GM19328 (cell line): Measurements from ENCODE around the gene MCCC2.
"Not testable (repeated sequence)": the region's sequence is repeated elsewhere in the genome, so short reads cannot be mapped to it uniquely, and the experiment has no call there.

ENCODE experiments used
- ATAC-seq: cut with Tn5 transposase; IDR thresholded peaks from one replicate; pipeline ENCODE4 v1.9.1; 2021; ENCODE audit warnings: mild to moderate bottlenecking, moderate library complexity; ENCODE audit not compliant: unreplicated experiment

The MCCC2 gene

DNA sequence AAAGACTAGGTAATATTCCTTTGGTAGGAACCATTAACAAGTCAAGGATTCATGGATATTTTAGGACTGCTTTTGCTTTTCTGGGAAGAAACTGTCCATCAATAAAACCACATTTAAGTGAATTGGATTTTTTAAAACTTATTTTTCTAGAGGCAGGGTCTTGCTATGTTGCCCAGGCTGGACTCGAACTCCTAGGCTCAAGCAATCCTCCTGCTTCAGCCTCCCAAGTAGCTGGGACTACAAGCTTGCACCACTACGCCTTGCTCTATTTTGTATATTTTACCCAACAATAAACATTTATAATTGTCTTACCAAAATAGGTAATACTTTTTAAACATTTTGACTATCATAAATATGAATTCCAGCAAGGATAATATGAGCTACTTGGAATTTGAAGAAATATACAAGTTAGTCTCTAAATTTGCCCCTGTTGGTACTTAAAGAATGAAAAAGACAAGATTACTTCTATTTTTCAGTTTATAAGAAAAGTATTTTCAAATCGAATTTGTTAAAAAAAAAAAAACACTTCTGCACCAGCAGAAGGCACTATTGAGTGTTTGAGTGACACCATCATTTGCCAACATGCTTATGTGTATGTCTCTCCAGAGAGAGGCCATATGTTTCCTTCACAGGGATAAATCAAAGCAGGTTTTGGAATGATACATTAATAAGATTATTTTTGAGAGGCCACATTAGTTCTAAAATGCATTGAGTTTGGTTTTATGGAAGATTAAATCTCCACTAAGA is 71.9 kb downstream of the MCCC2 start:
- ATAC-seq, result no peak

DNA sequence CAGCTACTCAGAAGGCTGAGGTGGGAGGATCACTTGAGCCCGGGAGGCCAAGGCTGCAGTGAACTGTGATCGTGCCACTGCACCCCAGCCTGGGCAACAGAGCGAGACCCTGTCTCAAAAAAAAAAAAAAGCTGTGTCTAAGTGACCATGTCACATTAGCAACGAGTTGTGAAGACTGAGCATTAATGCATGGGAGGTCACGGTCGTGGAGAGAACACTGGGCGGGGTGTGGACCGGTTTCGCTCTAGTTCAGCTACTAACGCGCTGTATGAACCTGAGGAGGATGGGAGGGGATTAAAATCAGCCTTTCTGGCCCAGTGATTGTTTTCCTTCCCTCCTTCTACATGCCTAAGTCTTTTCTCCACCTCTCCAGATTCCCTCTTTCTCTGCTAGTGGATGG is 75.2 kb downstream of the MCCC2 start:
- no peak for ATAC-seq

DNA sequence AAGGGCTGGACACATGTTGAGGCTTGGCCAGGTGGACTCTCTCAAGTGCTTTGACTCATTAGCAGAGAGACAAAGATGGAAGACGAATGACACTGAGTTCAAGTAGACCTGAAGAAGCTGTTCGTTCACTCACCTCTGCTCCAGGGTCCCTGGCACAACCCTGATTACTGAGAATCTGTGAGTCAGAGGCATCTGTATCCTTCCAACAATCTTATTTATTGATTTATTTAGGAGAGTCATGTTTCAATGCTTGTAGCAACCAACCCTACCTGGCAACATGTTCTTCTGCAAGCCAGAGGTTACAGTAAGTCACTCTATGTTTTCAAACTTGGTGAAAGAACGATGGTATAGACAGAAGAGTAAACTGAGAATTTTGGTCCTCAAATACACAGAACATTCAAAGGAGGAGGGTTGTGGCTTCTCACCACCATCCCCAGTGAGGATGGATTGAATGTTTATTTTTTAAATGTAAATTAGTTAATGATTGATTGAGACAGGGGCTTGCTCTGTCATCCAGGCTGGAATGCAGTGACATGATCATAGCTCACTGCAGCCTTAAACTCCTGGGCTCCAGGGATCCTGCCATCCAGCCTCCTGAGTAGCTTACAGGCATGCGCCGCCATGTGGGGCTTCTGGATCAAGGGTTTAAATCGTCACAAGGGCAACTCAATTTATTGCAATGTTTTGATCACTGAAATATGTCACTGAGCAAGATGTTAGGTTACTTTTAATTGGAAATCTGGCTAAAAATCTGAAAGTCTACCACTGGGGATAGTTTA is 76.2 kb downstream of the MCCC2 start:
- ATAC-seq, result no peak

DNA sequence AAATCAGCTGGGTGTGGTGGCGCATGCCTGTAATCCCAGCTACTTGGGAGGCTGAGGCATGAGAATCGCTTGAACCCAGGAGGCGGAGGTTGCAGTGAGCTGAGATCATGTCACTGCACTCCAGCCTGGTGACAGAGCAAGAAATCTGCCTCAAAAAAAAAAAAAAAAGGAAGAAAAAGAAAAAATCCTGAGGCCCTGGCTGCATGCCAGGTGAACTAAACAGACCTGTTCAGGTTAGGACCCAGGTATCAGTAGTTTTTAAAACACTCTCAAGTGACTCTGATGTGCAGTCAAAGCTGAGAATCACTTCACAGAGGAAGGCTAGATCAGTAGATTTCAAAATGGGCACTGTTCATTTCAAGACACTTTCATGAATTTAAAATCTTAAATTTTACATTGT is 77.5 kb downstream of the MCCC2 start:
- ATAC-seq, result not testable (repeated sequence)

DNA sequence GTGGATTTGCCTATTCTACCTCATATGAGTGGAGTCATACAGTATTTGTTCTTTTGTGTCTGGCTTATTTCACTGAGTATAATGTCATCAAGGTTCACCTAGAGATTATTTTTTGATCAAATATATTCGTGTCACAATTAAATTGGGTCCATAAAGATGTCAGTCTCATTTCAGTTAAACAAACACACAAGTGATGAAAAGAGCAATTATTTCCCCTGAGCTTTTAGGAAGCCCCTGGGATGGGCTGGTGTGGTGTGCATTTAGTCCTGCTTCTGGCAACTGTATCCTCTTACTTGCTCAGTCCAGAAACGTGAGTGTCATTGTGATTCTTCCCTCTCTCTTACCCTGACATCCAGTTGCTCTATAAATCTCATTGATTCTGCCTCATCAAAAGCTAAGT is 79.2 kb downstream of the MCCC2 start:
- ATAC-seq, result no peak

DNA sequence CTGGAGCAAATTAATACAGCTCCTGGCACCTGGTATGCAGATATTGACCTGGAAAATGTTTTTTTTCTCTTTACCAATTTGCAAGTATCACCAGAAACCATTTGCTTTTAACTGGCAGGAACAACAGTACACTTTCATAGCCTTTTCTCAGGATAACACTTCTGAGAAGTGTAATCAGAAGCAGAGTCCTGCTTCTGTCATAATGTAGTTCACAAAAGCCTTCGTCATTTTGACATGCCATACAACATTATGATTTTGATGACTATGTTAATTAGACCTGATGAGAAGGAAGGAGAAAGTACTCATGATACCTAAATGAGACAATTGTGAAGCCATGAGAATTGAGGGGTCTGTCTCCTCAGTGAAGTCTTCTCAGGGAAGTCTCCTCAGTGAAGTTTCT is 90.8 kb downstream of the MCCC2 start:
- no peak for ATAC-seq

DNA sequence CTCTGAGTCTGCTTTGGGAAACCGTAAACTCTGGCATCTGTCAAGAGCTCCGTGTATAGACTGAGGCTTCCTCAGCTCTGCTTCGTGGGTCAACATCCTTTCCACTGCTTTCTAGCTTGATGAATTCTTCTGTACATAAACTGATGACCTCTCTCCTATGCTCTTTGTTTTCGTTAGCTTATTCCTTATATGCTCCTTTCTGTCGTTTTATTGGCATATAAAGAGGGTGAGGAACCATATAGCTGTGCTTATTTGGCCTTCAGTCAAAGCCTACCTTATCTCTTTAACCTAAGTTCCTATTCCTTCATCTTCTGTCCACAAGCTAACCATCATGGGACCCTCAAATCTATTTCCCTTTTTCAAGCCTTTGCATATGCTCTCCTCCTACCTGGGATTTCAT is 92.6 kb downstream of the MCCC2 start:
- no peak for ATAC-seq

DNA sequence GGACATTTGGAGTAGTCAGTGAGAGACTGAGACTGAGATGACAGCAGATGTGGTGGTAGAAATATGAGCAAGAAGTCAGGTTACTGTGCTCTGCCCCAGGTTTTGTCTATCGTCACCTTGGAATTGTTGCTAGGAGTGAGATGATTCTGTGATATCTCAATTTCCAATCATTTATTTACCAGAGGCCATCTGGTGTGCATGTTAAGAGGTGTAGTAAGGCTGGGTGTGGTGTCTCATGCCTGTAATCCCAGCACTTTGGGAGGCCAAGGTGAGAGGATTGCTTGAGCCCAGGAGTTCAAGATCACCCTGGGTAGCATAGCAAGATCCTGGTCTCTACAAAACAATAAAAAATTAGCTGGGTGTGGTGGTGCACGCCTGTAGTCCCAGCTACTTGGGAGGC is 93.4 kb downstream of the MCCC2 start:
- no peak for ATAC-seq

DNA sequence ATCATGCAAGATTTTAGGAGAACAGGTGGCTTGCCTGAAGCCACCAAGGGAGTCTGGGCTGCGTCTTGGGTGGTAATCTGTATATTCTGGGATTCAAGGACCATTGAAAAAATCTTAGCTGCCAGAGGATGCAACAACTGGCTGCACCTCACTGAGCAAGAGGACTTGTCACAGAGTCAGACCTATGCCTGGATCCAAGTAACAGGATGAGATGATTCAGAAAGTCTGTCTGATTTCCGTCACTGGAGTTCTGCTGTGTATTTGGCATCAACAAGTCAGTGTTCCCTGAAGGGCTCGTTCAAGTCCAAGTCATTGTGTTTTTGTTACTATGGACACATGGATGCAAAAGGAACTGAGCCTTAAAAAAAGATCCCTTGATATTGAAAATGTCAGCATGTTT is 94.2 kb downstream of the MCCC2 start:
- ATAC-seq, result no peak

DNA sequence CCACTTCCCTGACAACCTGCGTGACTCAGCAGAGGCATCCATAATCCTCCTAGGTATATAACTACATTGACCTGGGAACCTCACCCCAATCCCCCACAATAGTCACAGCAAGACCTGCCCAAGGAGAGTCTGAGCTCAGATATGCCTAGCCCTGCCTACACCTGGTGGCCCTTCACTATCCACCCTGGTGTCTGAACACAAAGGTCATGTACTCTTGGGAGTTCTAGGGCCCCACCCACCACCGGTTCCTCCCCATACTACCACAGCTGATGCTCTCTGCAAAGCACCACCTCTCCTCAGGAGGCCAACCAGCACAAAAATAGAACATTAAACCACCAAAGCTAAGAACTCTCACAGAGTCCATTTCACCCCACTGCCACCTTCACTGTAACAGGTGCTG is 97.2 kb downstream of the MCCC2 start:
- ATAC-seq, result no peak

DNA sequence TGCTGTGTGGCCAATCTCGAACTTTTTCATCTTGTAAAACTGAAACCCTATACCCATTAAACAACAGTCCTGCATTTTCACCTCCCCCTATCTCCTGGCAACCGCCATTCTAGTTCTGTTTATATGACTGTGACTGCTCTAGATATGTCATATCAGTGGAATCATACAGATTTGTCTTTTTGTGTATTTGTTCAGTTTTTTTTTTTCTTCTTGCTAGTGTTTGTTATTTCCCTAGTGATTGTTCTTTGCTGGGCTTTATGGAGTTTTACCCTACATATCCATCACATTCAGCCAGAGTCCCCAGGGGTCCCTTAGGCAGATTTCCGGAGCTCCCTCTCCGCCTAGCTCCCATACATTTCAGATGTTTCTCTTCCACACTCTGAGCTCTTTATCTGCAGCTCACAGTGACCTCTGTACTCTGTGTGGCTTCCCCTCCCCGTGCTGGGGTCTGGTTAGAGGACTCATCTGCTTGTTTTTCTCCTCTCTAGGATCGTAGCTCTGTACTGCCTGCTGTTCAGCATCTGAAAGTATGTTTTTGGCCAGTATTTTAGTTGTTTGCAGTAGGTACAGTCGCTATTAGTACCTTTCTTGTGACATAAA is 106.8 kb downstream of the MCCC2 start:
- no peak for ATAC-seq

DNA sequence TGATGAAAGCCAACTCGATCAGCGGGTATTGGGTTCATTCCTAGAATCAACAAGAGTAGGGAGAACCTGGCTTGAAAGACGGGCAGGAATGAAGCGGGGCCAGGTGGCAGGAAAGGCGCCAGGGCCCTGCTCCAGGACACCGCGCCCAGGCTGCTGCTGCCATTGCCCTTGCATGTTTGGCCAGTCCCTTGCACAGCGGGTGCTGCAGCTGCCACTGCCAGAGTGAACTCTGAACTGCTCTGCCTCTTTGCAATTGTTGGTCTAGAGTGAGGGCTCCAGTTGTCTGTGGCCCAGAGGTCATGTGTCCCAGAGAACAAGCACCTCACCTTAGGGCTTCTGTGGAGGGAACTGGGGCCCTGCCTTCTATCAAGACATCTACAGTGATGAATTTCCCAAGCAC is 107.9 kb downstream of the MCCC2 start:
- ATAC-seq, result no peak

DNA sequence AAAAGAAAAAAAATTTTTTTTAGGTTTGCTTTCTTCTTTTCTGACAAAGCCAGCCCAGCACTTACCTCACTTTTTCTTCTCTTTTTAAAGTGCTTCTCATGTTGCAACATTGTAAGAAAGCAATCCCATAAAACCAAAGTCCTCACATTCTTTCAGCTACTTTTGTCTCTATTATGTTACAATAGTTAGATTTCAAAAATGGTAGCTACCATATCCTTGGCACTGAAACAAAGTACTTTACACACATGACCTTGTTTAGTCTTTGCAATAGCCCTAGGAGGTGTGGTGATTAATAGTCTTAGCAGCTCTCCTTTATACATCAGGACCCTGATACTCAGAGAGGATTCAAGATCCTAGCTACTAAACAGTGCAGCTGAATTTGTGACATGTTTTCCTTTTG is 108.5 kb downstream of the MCCC2 start:
- ATAC-seq, result no peak

DNA sequence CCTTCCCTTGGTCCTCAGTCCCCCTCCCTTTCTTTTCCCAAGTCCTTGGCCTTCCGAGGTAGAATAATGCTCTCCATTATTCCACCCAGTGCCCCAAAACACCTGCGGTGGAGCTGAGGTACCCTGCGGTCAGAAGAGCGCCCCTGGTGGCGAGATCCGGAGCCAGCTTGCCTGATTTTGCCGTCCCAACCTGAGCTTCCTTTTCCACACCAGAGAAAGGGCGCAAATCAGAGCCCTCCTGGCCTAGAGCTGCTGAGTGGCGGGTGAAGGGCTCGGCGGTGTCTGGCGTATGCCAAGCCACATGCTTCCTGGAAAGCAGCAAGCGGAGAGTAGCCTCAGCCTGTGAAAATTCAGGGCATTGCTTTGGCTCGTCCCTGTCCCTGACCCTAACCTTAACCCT is 110.8 kb downstream of the MCCC2 start:
- ATAC-seq, result no peak

DNA sequence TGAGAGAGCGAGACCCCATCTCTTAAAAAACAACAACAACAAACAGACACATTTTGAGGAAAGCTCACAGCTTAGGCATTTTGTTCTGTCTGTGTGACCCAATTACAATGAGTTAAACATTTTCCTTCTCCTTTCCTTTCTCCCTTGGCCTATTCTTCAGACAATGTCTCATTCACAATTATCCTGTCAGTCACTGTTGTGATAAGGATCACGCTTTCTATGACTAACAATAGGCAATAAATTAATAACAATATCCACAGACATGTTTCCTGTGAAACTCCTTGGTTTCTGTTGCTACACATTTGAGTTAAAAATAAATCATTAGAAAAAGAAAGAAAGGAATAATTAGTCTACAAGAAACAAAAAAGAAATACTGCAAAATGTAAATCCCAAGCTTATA is 112.1 kb downstream of the MCCC2 start:
- no peak for ATAC-seq

DNA sequence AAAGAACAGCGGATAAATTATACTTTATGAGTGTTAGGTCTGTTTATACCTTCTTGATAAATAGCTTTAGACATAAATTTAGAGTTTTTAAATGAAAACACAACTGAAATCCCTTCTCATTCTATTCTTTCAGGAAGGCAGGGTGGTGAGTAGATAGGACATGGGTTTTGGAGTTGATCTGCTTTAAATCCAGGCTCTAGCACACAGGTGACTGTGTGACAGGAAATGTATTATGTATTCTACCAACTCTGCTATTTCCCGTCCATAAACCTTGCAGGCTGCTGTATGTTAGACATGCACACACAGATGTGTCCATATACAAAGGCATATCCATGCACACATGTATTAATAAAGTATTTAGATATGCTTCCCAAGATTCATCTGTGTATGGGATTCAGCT is 112.6 kb downstream of the MCCC2 start:
- ATAC-seq, result no peak

DNA sequence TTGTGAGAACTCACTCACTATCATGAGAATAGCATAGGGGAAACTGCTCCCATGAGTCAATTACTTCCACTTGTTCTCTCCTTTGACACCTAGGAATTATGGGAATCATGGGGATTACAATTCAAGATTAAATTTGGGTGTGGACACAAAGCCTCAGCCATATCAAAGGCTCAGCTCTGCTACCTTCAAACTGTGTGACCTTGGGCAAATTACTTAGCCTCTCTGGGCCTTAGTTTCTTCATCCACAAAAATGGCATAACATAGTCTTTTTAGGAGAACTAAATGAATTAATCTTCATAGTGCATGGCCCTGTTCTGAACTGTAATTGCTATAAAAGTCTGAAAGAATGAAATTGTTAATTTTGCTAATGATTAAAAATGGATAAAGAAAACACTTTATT is 113.7 kb downstream of the MCCC2 start:
- no peak for ATAC-seq

DNA sequence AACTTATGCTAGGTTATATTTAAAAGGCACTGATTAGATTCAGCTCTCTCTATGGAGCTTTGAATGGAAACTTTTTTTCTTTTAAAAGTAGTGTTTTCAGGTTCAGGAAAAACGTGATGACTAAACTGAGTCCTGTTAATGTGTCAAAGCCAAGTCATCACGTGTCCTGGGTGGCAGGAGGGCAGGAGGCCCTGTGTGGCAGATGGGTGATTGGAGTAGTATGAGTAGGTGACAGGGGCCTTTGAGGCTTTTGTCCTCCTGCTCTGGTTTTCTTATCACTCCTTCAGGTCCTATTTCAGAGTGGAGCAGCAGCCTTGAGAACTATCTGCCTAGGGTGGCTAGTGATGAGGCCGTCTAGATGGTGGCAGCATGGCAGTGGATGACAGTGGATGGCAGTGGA is 114.3 kb downstream of the MCCC2 start:
- ATAC-seq, result no peak

DNA sequence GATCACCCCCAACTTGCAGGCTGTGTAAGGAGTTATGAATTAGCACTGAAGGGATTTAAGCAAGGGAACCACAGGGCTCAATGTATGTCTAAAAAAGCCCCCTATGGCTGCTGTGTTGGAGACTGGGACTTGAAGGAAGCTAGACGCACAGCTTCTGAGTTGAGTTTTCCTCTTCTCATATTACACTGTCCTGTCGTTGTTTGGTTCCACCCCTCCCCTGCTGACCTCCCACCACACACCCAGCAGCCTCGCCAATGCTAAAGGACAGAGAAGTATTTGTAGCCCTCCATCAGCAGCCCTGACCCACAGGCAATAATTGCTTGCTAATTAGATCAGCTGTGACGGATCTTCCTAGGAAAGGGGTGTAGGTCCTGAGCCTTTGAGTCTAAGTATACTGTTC is 116.8 kb downstream of the MCCC2 start:
- ATAC-seq, result no peak

DNA sequence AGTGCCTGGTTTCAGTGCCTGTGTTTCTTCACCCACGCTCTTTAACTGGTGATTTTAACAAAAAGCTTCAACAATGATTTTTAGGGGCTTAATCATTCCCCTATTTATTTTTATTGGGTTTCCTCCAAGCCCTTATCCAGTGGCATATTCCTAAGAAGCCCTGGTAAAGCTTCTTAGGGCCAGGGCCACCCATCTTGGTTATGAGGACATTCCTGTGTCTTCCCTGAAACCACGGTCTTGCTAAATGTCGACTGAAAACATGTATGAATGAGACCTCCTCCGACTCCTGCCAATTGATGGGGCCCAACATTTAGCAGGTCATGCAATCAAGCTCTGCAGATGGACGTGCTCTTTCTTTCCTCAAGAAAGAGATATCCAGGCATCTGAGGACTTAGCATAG is 118.3 kb downstream of the MCCC2 start:
- ATAC-seq, result no peak

DNA sequence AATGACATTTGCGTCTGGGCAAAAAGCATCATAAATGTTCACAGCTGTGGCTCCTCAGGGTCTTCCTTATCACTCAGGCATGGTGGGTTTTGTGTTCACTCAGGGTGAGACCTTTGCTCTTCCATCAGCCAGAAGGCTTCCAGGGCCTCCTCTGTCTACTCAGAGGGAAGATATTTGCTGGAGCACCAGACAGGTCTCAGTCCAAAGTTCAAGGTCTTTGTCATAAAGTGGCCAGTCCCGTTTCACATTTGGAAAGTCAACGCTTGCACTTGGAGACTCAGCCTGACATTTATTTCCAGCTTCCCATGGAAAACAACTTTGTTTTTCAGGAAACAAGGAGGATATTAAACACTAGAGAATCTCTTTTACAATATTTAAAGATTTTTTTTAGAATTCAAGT is 119.8 kb downstream of the MCCC2 start:
- ATAC-seq, result no peak
